Cardiac fibroblast (primary cell): ENCODE results near the gene PIH1D2.

Source experiments
- DNase-seq, 2 donors: peaks; one replicate each; pipeline versions ENCODE4 v3.0.0 to v3.0.0-alpha.2; 2010; ENCODE audit warnings: low read depth in 2 of 2
- H3K4me3 ChIP-seq, 2 donors: replicated peaks in 1 of 2; 1 replicate in 1 of 2; 2 replicates in 1 of 2; pipeline ENCODE4 v1.5.1; 2011; ENCODE audit warnings: low read depth in 2 of 2, low read length in 2 of 2, mild to moderate bottlenecking in 2 of 2, moderate library complexity in 1 of 2
- CTCF ChIP-seq: IDR thresholded peaks from one replicate; pipeline ENCODE4 v1.5.1; 2011; ENCODE audit warnings: low read depth, mild to moderate bottlenecking, low read length, inconsistent platforms

The PIH1D2 gene

GRCh38 chr11:112073941-112074811 is at the start of gene PIH1D2, which contains the start of gene NKAPD1:
TSS of gene PIH1D2 (minus strand) at chr11:112074017. CDS start at chr11:112073174, 843 bp downstream.
TSS of gene NKAPD1 (plus strand) at chr11:112074299. CDS start at chr11:112075575, 1,276 bp downstream.
- H3K4me3 ChIP-seq, result peak within 1 kb of the TSS; percentile 75 to 87
- TF ChIP-seq CTCF, result peak; percentile 13
- peak; percentile 96 for DNase-seq

GRCh38 chr11:112123129-112123528 is 49.3 kb upstream of the PIH1D2 start:
- H3K4me3 ChIP-seq, result no peak overlapping the region
- no peak for TF ChIP-seq CTCF
- no peak for DNase-seq

GRCh38 chr11:112121981-112122615 is 48.3 kb upstream of the PIH1D2 start:
- no peak for DNase-seq
- TF ChIP-seq CTCF, result no peak
- H3K4me3 ChIP-seq, result no peak overlapping the region

- no peak for TF ChIP-seq CTCF
- H3K4me3 ChIP-seq, result no peak overlapping the region
- DNase-seq, result no peak
These were observed 44.4 kb upstream of the PIH1D2 start for GRCh38 chr11:112118176-112118575.

GRCh38 chr11:112115386-112115785 is 41.6 kb upstream of the PIH1D2 start:
- no peak for DNase-seq
- no peak for TF ChIP-seq CTCF
- no peak overlapping the region for H3K4me3 ChIP-seq

- TF ChIP-seq CTCF, result no peak
- H3K4me3 ChIP-seq, result no peak overlapping the region
- no peak for DNase-seq
These were observed 40.6 kb upstream of the PIH1D2 start for GRCh38 chr11:112114460-112114859.
